Rectal smooth muscle tissue (tissue), 1 donor: ENCODE measurements around the gene USP35.

Source experiments
- H3K27ac ChIP-seq: one replicate; pipeline ENCODE4 v1.7.0; 2013; ENCODE audit warnings: low read depth, low read length, inconsistent platforms
- H3K27me3 ChIP-seq: one replicate; pipeline ENCODE4 v1.7.0; 2013; ENCODE audit warnings: low read length; ENCODE audit not compliant: control insufficient read depth, insufficient read depth
- H3K36me3 ChIP-seq: one replicate; pipeline ENCODE4 v1.7.0; 2013; ENCODE audit warnings: low read length; ENCODE audit not compliant: control insufficient read depth, insufficient read depth
- H3K4me1 ChIP-seq: one replicate; pipeline ENCODE4 v1.7.0; 2013; ENCODE audit warnings: low read length; ENCODE audit not compliant: control insufficient read depth, insufficient read depth
- H3K4me3 ChIP-seq: one replicate; pipeline ENCODE4 v1.7.0; 2013; ENCODE audit warnings: low read length
- H3K9ac ChIP-seq: one replicate; pipeline ENCODE4 v1.7.0; 2013; ENCODE audit warnings: low read length

Gene USP35

GRCh38 chr11:78188286-78189173 lies at the start of gene USP35, which contains the start of gene KCTD21:
TSS of gene USP35 (plus strand) at chr11:78188919. CDS start at chr11:78196246, 7,327 bp downstream.
TSS of gene KCTD21 (minus strand) at chr11:78188626. CDS start at chr11:78174554, 14,072 bp downstream.
- Histone ChIP-seq H3K27ac (peak within 1 kb of the TSS; percentile 82), H3K36me3 (no peaks in the 10 kb centered on the region), H3K27me3 (no peaks in the 10 kb centered on the region), H3K4me1 (peaks cover 11% of the 10 kb centered on the region), H3K9ac (peak within 1 kb of the TSS; percentile 49), H3K4me3 (peak within 1 kb of the TSS; percentile 95)

- no peaks in the 10 kb centered on the region for H3K36me3 ChIP-seq
- no peaks in the 10 kb centered on the region for H3K27me3 ChIP-seq
- peak within 1 kb of the TSS; percentile 77 for H3K4me3 ChIP-seq
- H3K4me1 ChIP-seq: peaks cover 5% of the 10 kb centered on the region
- H3K27ac ChIP-seq: peak within 1 kb of the TSS; percentile 31
- H3K9ac ChIP-seq: peak within 1 kb of the TSS; percentile 46
These were observed 49.0 kb upstream of the USP35 start, which contains the start of gene ALG8 for GRCh38 chr11:78139422-78140391. TSS of gene ALG8 (minus strand) at chr11:78139626. CDS start at chr11:78139588, 38 bp downstream.

GRCh38 chr11:78140392-78141077 lies 48.2 kb upstream of the USP35 start:
- Histone ChIP-seq H3K27ac (no peak overlapping the region), H3K4me3 (peak overlapping the region; percentile 77), H3K4me1 (peaks cover 5% of the 10 kb centered on the region), H3K27me3 (no peaks in the 10 kb centered on the region), H3K9ac (no peak overlapping the region), H3K36me3 (no peaks in the 10 kb centered on the region)

- no peak overlapping the region for H3K9ac ChIP-seq
- H3K4me1 ChIP-seq: no peaks in the 10 kb centered on the region
- no peaks in the 10 kb centered on the region for H3K36me3 ChIP-seq
- no peaks in the 10 kb centered on the region for H3K27me3 ChIP-seq
- H3K27ac ChIP-seq: no peak overlapping the region
- H3K4me3 ChIP-seq: no peak overlapping the region
These were observed 43.2 kb upstream of the USP35 start for GRCh38 chr11:78145511-78146025.

DNA sequence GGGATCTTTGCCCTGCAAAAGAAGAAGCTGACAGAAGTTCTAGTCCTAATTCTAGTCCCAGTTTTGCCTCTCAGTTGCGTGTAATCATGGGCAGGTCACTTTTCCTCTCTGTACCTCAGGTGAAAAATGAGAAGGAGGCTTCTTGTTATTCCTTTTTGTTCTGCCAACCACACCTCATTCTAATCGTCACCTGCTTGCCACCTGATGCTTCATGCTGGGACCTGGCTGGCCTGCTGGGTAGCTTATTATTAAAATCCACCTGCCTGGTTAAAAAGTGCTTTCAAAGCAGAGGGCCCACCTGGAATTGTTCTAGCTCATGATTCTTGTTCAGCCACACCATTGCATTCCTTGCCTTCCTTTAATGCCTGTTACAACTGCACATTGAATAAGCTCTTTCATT lies 40.9 kb upstream of the USP35 start:
- H3K4me3 ChIP-seq: no peak overlapping the region
- no peaks in the 10 kb centered on the region for H3K4me1 ChIP-seq
- H3K27ac ChIP-seq: no peak overlapping the region
- H3K36me3 ChIP-seq: no peaks in the 10 kb centered on the region
- H3K9ac ChIP-seq: no peak overlapping the region
- no peaks in the 10 kb centered on the region for H3K27me3 ChIP-seq

GRCh38 chr11:78149646-78150045 lies 39.1 kb upstream of the USP35 start:
- H3K27ac ChIP-seq: no peak overlapping the region

GRCh38 chr11:78150346-78150745 lies 38.4 kb upstream of the USP35 start:
- no peaks in the 10 kb centered on the region for H3K27me3 ChIP-seq
- H3K36me3 ChIP-seq: no peaks in the 10 kb centered on the region
- no peak overlapping the region for H3K9ac ChIP-seq
- H3K27ac ChIP-seq: no peak overlapping the region
- no peaks in the 10 kb centered on the region for H3K4me1 ChIP-seq
- no peak overlapping the region for H3K4me3 ChIP-seq

More at GRCh38 chr11:78149646-78150045, 39.1 kb upstream of the USP35 start:
- no peaks in the 10 kb centered on the region for H3K4me1 ChIP-seq
- H3K36me3 ChIP-seq: no peaks in the 10 kb centered on the region
- H3K4me3 ChIP-seq: no peak overlapping the region
- H3K9ac ChIP-seq: no peak overlapping the region
- H3K27me3 ChIP-seq: no peaks in the 10 kb centered on the region

- Histone ChIP-seq H3K27ac (no peak overlapping the region), H3K4me3 (no peak overlapping the region), H3K36me3 (no peaks in the 10 kb centered on the region)
These were observed 38.0 kb upstream of the USP35 start for GRCh38 chr11:78150754-78151153.

DNA sequence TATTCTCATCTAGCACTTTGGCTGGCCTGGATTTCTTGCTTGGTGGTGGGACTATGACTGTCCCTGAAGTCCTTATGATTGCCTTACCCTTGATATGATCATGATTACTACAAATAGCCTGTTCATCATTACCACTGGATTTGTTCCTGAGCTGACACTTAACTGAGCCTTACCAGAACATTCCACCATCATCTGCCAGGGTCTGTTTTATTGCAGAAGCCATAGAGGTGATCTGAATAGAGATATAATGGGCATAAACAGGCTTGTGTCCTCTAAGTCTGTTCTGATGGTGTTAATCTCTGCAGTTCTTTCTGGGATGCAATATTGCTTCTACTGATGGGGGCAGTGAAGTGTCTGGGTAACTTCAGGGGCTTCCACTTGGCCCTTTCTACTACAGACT lies 36.9 kb upstream of the USP35 start:
- Histone ChIP-seq H3K9ac (no peak overlapping the region), H3K36me3 (no peaks in the 10 kb centered on the region)

More at GRCh38 chr11:78150754-78151153, 38.0 kb upstream of the USP35 start:
- Histone ChIP-seq H3K9ac (no peak overlapping the region), H3K4me1 (no peaks in the 10 kb centered on the region), H3K27me3 (no peaks in the 10 kb centered on the region)

DNA sequence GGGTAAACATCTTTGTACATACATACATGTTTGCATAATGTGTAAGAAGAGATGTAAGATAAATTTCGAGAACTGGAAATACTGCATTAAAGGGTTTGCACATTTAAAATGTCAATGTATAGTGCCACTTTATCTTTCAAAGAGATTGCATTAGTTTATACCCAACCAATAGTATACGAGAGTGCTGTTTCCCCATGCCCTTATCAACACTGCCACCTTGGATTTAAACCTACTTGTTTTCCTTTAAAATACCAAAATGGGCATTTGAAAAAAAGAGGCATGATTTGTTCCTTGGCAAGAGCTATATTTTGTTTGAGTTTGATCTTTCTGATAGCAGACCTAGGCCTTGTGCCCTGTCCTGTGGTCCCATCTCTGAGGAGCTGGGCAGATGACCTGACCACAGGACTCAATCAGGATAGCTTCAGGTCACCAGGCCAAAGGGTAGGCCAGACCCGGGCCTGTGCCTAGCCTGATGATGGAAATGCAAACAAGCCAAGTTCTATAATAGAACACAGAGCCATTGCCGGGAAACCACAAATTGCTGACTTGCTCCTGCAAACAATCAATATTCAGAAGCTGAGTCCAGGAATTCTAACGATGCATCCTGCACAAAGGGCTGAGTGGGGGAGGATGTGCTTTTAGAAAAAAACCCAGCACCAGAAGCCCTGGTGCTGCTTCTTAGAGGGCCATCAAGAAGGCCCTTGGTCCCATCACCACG lies 32.4 kb upstream of the USP35 start:
- Histone ChIP-seq H3K27me3 (no peaks in the 10 kb centered on the region), H3K9ac (no peak overlapping the region), H3K4me1 (peaks cover 10% of the 10 kb centered on the region), H3K27ac (no peak overlapping the region), H3K36me3 (no peaks in the 10 kb centered on the region), H3K4me3 (no peak overlapping the region)

More for the DNA sequence above, 36.9 kb upstream of the USP35 start:
- Histone ChIP-seq H3K4me3 (no peak overlapping the region), H3K4me1 (no peaks in the 10 kb centered on the region), H3K27ac (no peak overlapping the region), H3K27me3 (no peaks in the 10 kb centered on the region)

DNA sequence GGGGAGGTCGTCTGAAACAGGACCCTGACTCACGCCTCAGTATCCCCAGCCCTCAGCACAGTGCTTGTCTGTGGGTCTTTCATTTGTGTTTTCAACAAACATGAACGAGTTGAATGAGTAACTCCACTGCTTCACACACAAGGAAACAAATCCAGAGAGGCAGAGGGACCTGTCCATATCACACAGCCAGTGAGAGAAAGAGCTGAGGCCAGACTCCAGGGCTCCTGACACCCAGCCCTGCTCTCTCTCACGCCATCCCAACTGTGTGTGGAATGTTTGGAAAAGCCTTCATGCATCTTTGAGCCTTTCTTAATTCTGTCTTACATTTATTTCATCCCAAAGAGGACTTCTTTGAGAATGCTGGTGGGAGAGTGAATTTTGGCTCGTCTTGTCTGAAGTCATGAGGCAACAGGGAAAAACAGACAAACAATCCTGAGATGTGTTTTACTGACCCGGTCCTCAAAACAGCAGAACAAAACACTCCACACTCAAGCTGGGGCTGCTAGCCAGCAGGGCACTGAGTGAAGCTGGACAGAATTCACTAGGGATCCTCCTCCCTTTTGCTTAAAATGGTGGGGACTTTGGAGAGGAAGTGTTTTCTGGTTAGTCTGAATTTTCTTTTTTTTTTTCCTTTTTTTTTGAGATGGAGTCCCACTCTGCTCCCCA lies 29.6 kb upstream of the USP35 start:
- Histone ChIP-seq H3K27me3 (no peaks in the 10 kb centered on the region), H3K27ac (peak overlapping the region; percentile 54), H3K4me3 (no peak overlapping the region), H3K4me1 (peaks cover 19% of the 10 kb centered on the region), H3K36me3 (no peaks in the 10 kb centered on the region), H3K9ac (no peak overlapping the region)
